OCI-LY3 (cell line): ENCODE data around the gene PRRC2C.
"Not testable (repeated sequence)": the region's sequence is repeated elsewhere in the genome, so short reads cannot be mapped to it uniquely, and the experiment has no call there.

Experiments
- H2AFZ ChIP-seq: fragments of 200-600, 300-600 bp; shearing (Covaris generic); 2 replicates; pipeline ENCODE4 v1.6.0; 2014; ENCODE audit warnings: antibody characterized with exemption, low read depth, low read length
- H3K27ac ChIP-seq: fragments of 200-600, 300-600 bp; sonication (generic); 2 replicates; pipeline ENCODE4 v1.5.1; 2014; ENCODE audit warnings: mild to moderate bottlenecking, low read length, moderate library complexity, mixed read lengths
- H3K27me3 ChIP-seq: fragments of 200-600, 300-600 bp; sonication (generic); 2 replicates; pipeline ENCODE4 v1.6.1; 2014; ENCODE audit warnings: low read depth, low read length, mixed read lengths
- H3K36me3 ChIP-seq: fragments of 200-600, 300-600 bp; sonication (generic); replicated peaks from 2 replicates; pipeline ENCODE3; 2014; ENCODE audit warnings: low read depth, low read length, mixed read lengths
- H3K4me1 ChIP-seq: fragments of 300-600, 200-600 bp; sonication (generic); 2 replicates; pipeline ENCODE4 v1.6.1; 2014; ENCODE audit warnings: low read length, mixed read lengths
- H3K4me2 ChIP-seq: fragments of 200-600, 300-600 bp; sonication (generic); 2 replicates; pipeline ENCODE4 v1.6.1; 2014; ENCODE audit warnings: low read length, mixed read lengths
- H3K4me3 ChIP-seq: fragments of 300-600, 200-600 bp; sonication (generic); 2 replicates; pipeline ENCODE4 v1.5.1; 2014; ENCODE audit warnings: antibody characterized with exemption, mild to moderate bottlenecking, low read length, moderate library complexity
- H3K79me2 ChIP-seq: fragments of 300-600, 200-600 bp; shearing (Covaris generic); 2 replicates; pipeline ENCODE4 v1.6.1; 2014; ENCODE audit warnings: mild to moderate bottlenecking, low read length, mixed read lengths
- H3K9ac ChIP-seq: fragments of 300-600, 200-600 bp; shearing (Covaris generic); 2 replicates; pipeline ENCODE4 v1.6.0; 2014; ENCODE audit warnings: mild to moderate bottlenecking, low read length, moderate library complexity
- H3K9me3 ChIP-seq: fragments of 200-600, 300-600 bp; shearing (Covaris generic); 2 replicates; pipeline ENCODE4 v1.6.1; 2014; ENCODE audit warnings: low read length, mixed read lengths; ENCODE audit not compliant: insufficient read depth
- H4K20me1 ChIP-seq: fragments of 200-600, 300-600 bp; sonication (generic); 2 replicates; pipeline ENCODE4 v1.6.1; 2016; ENCODE audit warnings: low read length, mixed read lengths; ENCODE audit not compliant: insufficient read depth
- CTCF ChIP-seq: fragments of 200-600, 300-600 bp; sonication (generic); IDR thresholded peaks from 2 replicates; pipeline ENCODE4 v1.5.1; 2014; ENCODE audit warnings: antibody characterized with exemption, low read length, low read depth
- EZH2phosphoT487 ChIP-seq: fragments of 200-600 bp; shearing (Covaris generic); IDR thresholded peaks from 2 replicates; pipeline ENCODE4 v1.6.1; 2018; ENCODE audit warnings: antibody characterized with exemption, mixed run types, low read depth

PRRC2C gene

GRCh38 chr1:171596705-171597104, 111.4 kb downstream of the PRRC2C start:
- Histone ChIP-seq H3K4me1 (peaks cover 58% of the 10 kb centered on the region), H3K9me3 (no peaks in the 10 kb centered on the region), H3K9ac (no peak overlapping the region), H3K27ac (peak overlapping the region; percentile 93; the same call in 1 of the 2 replicates), H3K27me3 (no peaks in the 10 kb centered on the region), H2AFZ (no peak overlapping the region), H4K20me1 (no peaks in the 10 kb centered on the region), H3K4me2 (no peak overlapping the region), H3K36me3 (peaks cover 49% of the 10 kb centered on the region), H3K79me2 (no peaks in the 10 kb centered on the region), H3K4me3 (no peak overlapping the region)
- TF ChIP-seq EZH2phosphoT487 (no peak), CTCF (no peak)

GRCh38 chr1:171597203-171597602, 111.9 kb downstream of the PRRC2C start:
- H4K20me1 ChIP-seq, result no peaks in the 10 kb centered on the region
- H3K4me1 ChIP-seq, result peaks cover 63% of the 10 kb centered on the region
- peaks cover 44% of the 10 kb centered on the region for H3K36me3 ChIP-seq
- H3K4me2 ChIP-seq, result no peak overlapping the region
- H3K27ac ChIP-seq, result 0 out of 2 replicates have a peak overlapping the region, but pooled peaks have one; percentile 93
- H2AFZ ChIP-seq, result no peak overlapping the region
- H3K27me3 ChIP-seq, result no peaks in the 10 kb centered on the region
- no peak overlapping the region for H3K9ac ChIP-seq
- TF ChIP-seq EZH2phosphoT487, result no peak
- TF ChIP-seq CTCF, result no peak
- no peaks in the 10 kb centered on the region for H3K9me3 ChIP-seq
- H3K79me2 ChIP-seq, result no peaks in the 10 kb centered on the region
- H3K4me3 ChIP-seq, result no peak overlapping the region

- Histone ChIP-seq H3K4me1 (peaks cover 82% of the 10 kb centered on the region), H3K9ac (peak overlapping the region; percentile 78)
- H4K20me1 ChIP-seq, result not testable (repeated sequence)
Observed at GRCh38 chr1:171600310-171600709, 115.0 kb downstream of the PRRC2C start.

GRCh38 chr1:171600862-171601261, 115.5 kb downstream of the PRRC2C start:
- no peaks in the 10 kb centered on the region for H3K9me3 ChIP-seq
- no peak for TF ChIP-seq EZH2phosphoT487
- no peak for TF ChIP-seq CTCF
- no peaks in the 10 kb centered on the region for H3K27me3 ChIP-seq
- peak overlapping the region; percentile 78 for H3K9ac ChIP-seq
- peak overlapping the region; percentile 93 for H3K27ac ChIP-seq
- peak overlapping the region; percentile 34 for H3K4me3 ChIP-seq
- H3K79me2 ChIP-seq, result no peaks in the 10 kb centered on the region
- H3K4me1 ChIP-seq, result peaks cover 82% of the 10 kb centered on the region
- no peaks in the 10 kb centered on the region for H4K20me1 ChIP-seq
- peak overlapping the region; percentile 55 for H3K4me2 ChIP-seq
- peaks cover 28% of the 10 kb centered on the region for H3K36me3 ChIP-seq
- H2AFZ ChIP-seq, result no peak overlapping the region

More at GRCh38 chr1:171600310-171600709, 115.0 kb downstream of the PRRC2C start:
- not testable (repeated sequence) for H2AFZ ChIP-seq, H3K9me3 ChIP-seq, H3K27me3 ChIP-seq, H3K79me2 ChIP-seq
- Histone ChIP-seq H3K27ac (peak overlapping the region; percentile 93), H3K4me3 (peak overlapping the region; percentile 34; the same call in 1 of the 2 replicates), H3K4me2 (peak overlapping the region; percentile 55), H3K36me3 (peaks cover 29% of the 10 kb centered on the region)

GRCh38 chr1:171603042-171603441, 117.7 kb downstream of the PRRC2C start:
- H3K27ac ChIP-seq, result peak overlapping the region; percentile 18; the same call in 1 of the 2 replicates
- not testable (repeated sequence) for H2AFZ ChIP-seq, H3K9ac ChIP-seq, H3K4me2 ChIP-seq, H3K79me2 ChIP-seq, H3K27me3 ChIP-seq, H3K9me3 ChIP-seq, H3K4me3 ChIP-seq, H4K20me1 ChIP-seq
- H3K36me3 ChIP-seq, result peaks cover 15% of the 10 kb centered on the region
- H3K4me1 ChIP-seq, result peaks cover 96% of the 10 kb centered on the region
